Thyroid gland (tissue), 4 donors: ENCODE measurements around the gene UNC93B1.

Experiments used
- POLR2A ChIP-seq, 2 donors: fragments of 450-650 bp; IDR thresholded peaks; one replicate each; pipeline ENCODE4 v1.6.1; 2017; ENCODE audit warnings: antibody characterized with exemption in 2 of 2, mild to moderate bottlenecking in 2 of 2, moderate library complexity in 1 of 2
- TF ChIP-seq, protein P1 (sequence below), 6 experiments: fragments of 200-600 bp in 3 of 6; fragments of 450-650 bp in 3 of 6; sonication (generic) in 3 of 6; IDR thresholded peaks; one replicate each; pipeline ENCODE4 v1.5.1; 2016 to 2019; ENCODE audit warnings: antibody characterized with exemption in 6 of 6, mild to moderate bottlenecking in 2 of 6, inconsistent platforms in 1 of 6, moderate library complexity in 1 of 6

GRCh38 chr11:68052137-68052873, 48.4 kb upstream of the UNC93B1 start:
- TF ChIP-seq, protein P1, sequence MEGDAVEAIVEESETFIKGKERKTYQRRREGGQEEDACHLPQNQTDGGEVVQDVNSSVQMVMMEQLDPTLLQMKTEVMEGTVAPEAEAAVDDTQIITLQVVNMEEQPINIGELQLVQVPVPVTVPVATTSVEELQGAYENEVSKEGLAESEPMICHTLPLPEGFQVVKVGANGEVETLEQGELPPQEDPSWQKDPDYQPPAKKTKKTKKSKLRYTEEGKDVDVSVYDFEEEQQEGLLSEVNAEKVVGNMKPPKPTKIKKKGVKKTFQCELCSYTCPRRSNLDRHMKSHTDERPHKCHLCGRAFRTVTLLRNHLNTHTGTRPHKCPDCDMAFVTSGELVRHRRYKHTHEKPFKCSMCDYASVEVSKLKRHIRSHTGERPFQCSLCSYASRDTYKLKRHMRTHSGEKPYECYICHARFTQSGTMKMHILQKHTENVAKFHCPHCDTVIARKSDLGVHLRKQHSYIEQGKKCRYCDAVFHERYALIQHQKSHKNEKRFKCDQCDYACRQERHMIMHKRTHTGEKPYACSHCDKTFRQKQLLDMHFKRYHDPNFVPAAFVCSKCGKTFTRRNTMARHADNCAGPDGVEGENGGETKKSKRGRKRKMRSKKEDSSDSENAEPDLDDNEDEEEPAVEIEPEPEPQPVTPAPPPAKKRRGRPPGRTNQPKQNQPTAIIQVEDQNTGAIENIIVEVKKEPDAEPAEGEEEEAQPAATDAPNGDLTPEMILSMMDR (IDR thresholded peaks at IDR 0.05) = no peak
- no peak for TF ChIP-seq POLR2A (IDR thresholded peaks at IDR 0.05)
